Lower leg skin (tissue), 4 donors: ENCODE results near the gene C5orf63. TPM values are rescaled to one million over a fixed set of nuclear protein-coding genes. Genes with fewer than 3 reads are reported as not detected.

Experiments
- DNase-seq, 2 donors: peaks; one replicate each; pipeline ENCODE4 v3.0.0-alpha.2; 2019; ENCODE audit warnings: low spot score in 2 of 2
- H3K4me3 ChIP-seq: fragments of 200-600 bp; sonication (generic); 2 replicates; pipeline ENCODE4 v1.5.1; 2017; ENCODE audit warnings: mild to moderate bottlenecking, low read depth; ENCODE audit not compliant: poor library complexity, severe bottlenecking
- CTCF ChIP-seq, 3 donors: fragments of 450-650 bp; IDR thresholded peaks; one replicate each; pipeline ENCODE4 v1.5.1; 2016; ENCODE audit warnings: antibody characterized with exemption in 3 of 3, mild to moderate bottlenecking in 3 of 3, moderate library complexity in 2 of 3
- POLR2A ChIP-seq, 2 donors: fragments of 450-650 bp; IDR thresholded peaks; one replicate each; pipeline ENCODE4 v1.6.1; 2016 to 2017; ENCODE audit warnings: antibody characterized with exemption in 2 of 2, mild to moderate bottlenecking in 1 of 2, moderate library complexity in 1 of 2
- WGBS, 2 donors: methylation state at CpG; one replicate each; pipeline ENCODE4 v1.1.5; 2018; 5-methylcytosine and 5-hydroxymethylcytosine counted together
- intact Hi-C: fragments of 100-400 bp; cut with DNase I; formaldehyde crosslinking; loops from one replicate; pipeline ENCODE4 v1.15.0; 2023; ENCODE audit warnings: low total_unique reads
- total RNA-seq, 4 donors: library from RNA; depleted of rRNA; stranded (reverse); fragments of >200 nt; gene quantifications; one replicate each; pipeline ENCODE4 v1.1.0, GENCODE V29; 2016

C5orf63 gene
- total RNA-seq, 4 donors from 2014 or later = 0.91 to 3.3 (median 1.7) TPM

- no peak for DNase-seq
- intact Hi-C loops = no loop called here
- WGBS, 2 donors = 31 to 43% methylated on average over 3 of the region's 3 CpGs
- no peak for TF ChIP-seq CTCF (IDR thresholded peaks at IDR 0.05)
- no peak for TF ChIP-seq POLR2A (IDR thresholded peaks at IDR 0.05)
- no peak overlapping the region for H3K4me3 ChIP-seq
Measured at GRCh38 chr5:127002390-127002789, 70.9 kb downstream of the C5orf63 start.

GRCh38 chr5:127001621-127002296 lies 71.5 kb downstream of the C5orf63 start:
- intact Hi-C loops = no loop called here
- no peak for DNase-seq
- WGBS, 2 donors = 70 to 77% methylated on average over 4 of the region's 4 CpGs
- TF ChIP-seq CTCF (IDR thresholded peaks at IDR 0.05) = no peak
- no peak for TF ChIP-seq POLR2A (IDR thresholded peaks at IDR 0.05)
- H3K4me3 ChIP-seq = no peak overlapping the region

Other genes starting within 250 kb of the C5orf63 start
- gene MARCHF3, start 42.9 kb downstream of the C5orf63 start, total RNA-seq = 10 to 100 TPM; 23.4 to 53.7 (median 29.3) TPM
- 1 to 10 TPM in 3 of 4 donors, under 1 TPM in 1; 0.57 to 6.0 (median 4.3) TPM for gene MEGF10, start 217.3 kb upstream of the C5orf63 start, total RNA-seq